HepG2 (cell line): Measurements from ENCODE around the gene NXT1. TPM values are rescaled to one million over a fixed set of nuclear protein-coding genes. Genes with fewer than 3 reads are reported as not detected.
A peak's percentile ranks its signal among the peaks of the same experiment; 100 is the strongest.

Experiments used
- ATAC-seq: fragments of 200-7000 bp; cut with Tn5 transposase; 3 replicates; pipeline ENCODE4 v1.9.1; 2020; ENCODE audit warnings: mild to moderate bottlenecking, moderate library complexity
- BruUV-seq: library from RNA; stranded (reverse); fragments of 400-500 nt; replicated peaks from 2 replicates; lab custom pipeline; 2021; lab: Mats Ljungman, UMichigan
- CTCF ChIA-PET: fragments of 300-600 bp; formaldehyde crosslinking; extraction: SDS; loops from one replicate; lab custom pipeline; 2021; ENCODE audit warnings: low total read pairs, inconsistent platforms, low intra/inter-chr PET ratio; lab: Yijun Ruan, JAX
- POLR2A ChIA-PET: fragments of 350-600 bp; sonication (Branson Sonifier 250); formaldehyde crosslinking; loops from one replicate; lab custom pipeline; 2020; ENCODE audit warnings: antibody characterized with exemption, inconsistent platforms; lab: Yijun Ruan, JAX
- DNase-seq: peaks from one replicate; pipeline ENCODE4 v3.0.0-alpha.2; 2015; ENCODE audit warnings: low spot score
- FAIRE-seq: peaks from 3 replicates; lab custom pipeline; 2011; peaks lifted over from hg19 to GRCh38; lab: Jason Lieb, UNC
- H2AFZ ChIP-seq: one replicate; pipeline ENCODE4 v1.6.1; 2011; ENCODE audit warnings: low read length, inconsistent platforms
- H3K27ac ChIP-seq: fragments of 300-600 bp; 3 replicates; pipeline ENCODE4 v1.8.0; 2011; ENCODE audit warnings: mixed run types, mild to moderate bottlenecking, mixed read lengths, low read length, inconsistent platforms; ENCODE audit not compliant: insufficient read depth; ENCODE audit errors: extremely low read length
- H3K27me3 ChIP-seq, 2 experiments: fragments of 200-600 bp in 1 of 2; 2 replicates in 1 of 2; 3 replicates in 1 of 2; pipeline versions ENCODE4 v1.6.0 to v1.8.0; 2011; ENCODE audit warnings: low read length in 2 of 2, mild to moderate bottlenecking in 2 of 2, moderate library complexity in 2 of 2, inconsistent platforms in 1 of 2; ENCODE audit not compliant: insufficient read depth in 2 of 2, control insufficient read depth in 1 of 2
- H3K36me3 ChIP-seq, 2 experiments: fragments of 200-600 bp in 1 of 2; replicated peaks in 1 of 2; 2 replicates in 1 of 2; 3 replicates in 1 of 2; pipeline versions ENCODE4 v1.5.1 to v1.8.0; 2011; ENCODE audit warnings: low read length in 2 of 2, inconsistent platforms in 1 of 2; ENCODE audit not compliant: insufficient read depth in 2 of 2, control insufficient read depth in 1 of 2
- H3K4me1 ChIP-seq: 2 replicates; pipeline ENCODE4 v1.5.1; 2012; ENCODE audit warnings: low read length, inconsistent platforms; ENCODE audit not compliant: insufficient read depth
- H3K4me2 ChIP-seq: 2 replicates; pipeline ENCODE4 v1.6.0; 2011; ENCODE audit warnings: low read depth, low read length, inconsistent platforms
- H3K4me3 ChIP-seq, 3 experiments: fragments of 200-600 bp in 1 of 3; sonication (generic), shearing (Covaris generic) in 1 of 3; replicated peaks in 1 of 3; 2 replicates each; pipeline ENCODE4 v1.5.1; 2011 to 2016; ENCODE audit warnings: low read length in 3 of 3, inconsistent platforms in 2 of 3, low read depth in 2 of 3, mild to moderate bottlenecking in 2 of 3, control low read depth in 1 of 3, mixed read lengths in 1 of 3; ENCODE audit not compliant: insufficient read depth in 1 of 3
- H3K79me2 ChIP-seq: one replicate; pipeline ENCODE4 v1.6.1; 2011; ENCODE audit warnings: low read length, inconsistent platforms; ENCODE audit not compliant: insufficient read depth
- H3K9ac ChIP-seq: 2 replicates; pipeline ENCODE4 v1.6.0; 2011; ENCODE audit warnings: mild to moderate bottlenecking, low read depth, low read length, inconsistent platforms; ENCODE audit not compliant: insufficient read depth
- H3K9me3 ChIP-seq: 2 replicates; pipeline ENCODE4 v1.5.1; 2012; ENCODE audit warnings: mild to moderate bottlenecking, low read length
- H4K20me1 ChIP-seq: 2 replicates; pipeline ENCODE4 v1.6.0; 2011; ENCODE audit warnings: inconsistent platforms, mild to moderate bottlenecking, low read length, moderate library complexity; ENCODE audit not compliant: insufficient read depth
- DNMT1 ChIP-seq: sonication (generic); formaldehyde crosslinking; IDR thresholded peaks from 2 replicates; pipeline ENCODE4 v1.5.1; 2020; ENCODE audit warnings: mild to moderate bottlenecking, missing genetic modification reagents
- HOXA3 ChIP-seq: sonication (generic); formaldehyde crosslinking; IDR thresholded peaks from 2 replicates; pipeline ENCODE4 v1.5.0; 2020; ENCODE audit warnings: missing genetic modification reagents
- HOXA9 ChIP-seq: sonication (generic); formaldehyde crosslinking; IDR thresholded peaks from 2 replicates; pipeline ENCODE4 v1.8.1; 2022; ENCODE audit warnings: missing genetic modification reagents, mild to moderate bottlenecking, moderate library complexity, borderline replicate concordance
- PAF1 ChIP-seq: IDR thresholded peaks from 2 replicates; pipeline ENCODE4 v1.6.1; 2016; ENCODE audit warnings: missing genetic modification reagents, missing compliant biosample characterization
- RXRA ChIP-seq: sonication (generic); formaldehyde crosslinking; IDR thresholded peaks from 2 replicates; pipeline ENCODE4 v1.5.1; 2020; ENCODE audit warnings: missing genetic modification reagents
- SP2 ChIP-seq: sonication (generic); formaldehyde crosslinking; IDR thresholded peaks from 2 replicates; pipeline ENCODE4 v1.5.1; 2020; ENCODE audit warnings: mild to moderate bottlenecking, missing genetic modification reagents
- ZBTB40 ChIP-seq, 2 experiments: fragments of 450-650 bp in 1 of 2; sonication (generic) in 1 of 2; formaldehyde crosslinking in 1 of 2; IDR thresholded peaks; 2 replicates each; pipeline versions ENCODE4 v1.6.1 to v1.8.0; 2016 to 2022; ENCODE audit warnings: antibody characterized with exemption in 1 of 2, mild to moderate bottlenecking in 1 of 2, missing genetic modification reagents in 1 of 2
- ZFP91 ChIP-seq: sonication (generic); formaldehyde crosslinking; IDR thresholded peaks from 2 replicates; pipeline ENCODE4 v1.9.0; 2022; ENCODE audit warnings: missing genetic modification reagents, mild to moderate bottlenecking, borderline replicate concordance
- ZNF264 ChIP-seq: sonication (generic); formaldehyde crosslinking; IDR thresholded peaks from 2 replicates; pipeline ENCODE4 v1.4.0; 2020; ENCODE audit warnings: missing genetic modification reagents
- ZNF737 ChIP-seq: sonication (generic); formaldehyde crosslinking; IDR thresholded peaks from 2 replicates; pipeline ENCODE4 v1.5.0; 2020; ENCODE audit warnings: missing genetic modification reagents, mild to moderate bottlenecking, borderline replicate concordance
- WGBS: methylation state at CpG from one replicate; pipeline ENCODE4 v1.1.6; 2017; ENCODE audit warnings: low lambda C conversion rate; 5-methylcytosine and 5-hydroxymethylcytosine counted together
- in situ Hi-C: cut with HindIII; loops from 2 replicates; pipeline ENCODE4 v1.10.0; 2017; ENCODE audit warnings: low pct_unique_long_range_greater_than_20kb; ENCODE audit not compliant: extremely low pct_ligation_motif_present
- intact Hi-C: fragments of 100-400 bp; cut with micrococcal nuclease; formaldehyde crosslinking; loops from one replicate; pipeline ENCODE4 v1.10.0; 2022; ENCODE audit not compliant: unreplicated experiment
- polyA plus RNA-seq, 8 experiments: library from polyadenylated mRNA; depleted of rRNA in 3 of 8; stranded (reverse) in 7 of 8; unstranded in 1 of 8; fragments of >200 nt; fragmentation: Illumina TruSeq in 4 of 8; extraction: Trizol in 4 of 8; gene quantifications; 2 replicates each; pipeline versions ENCODE4 v1.2.1 to v1.2.3, GENCODE V29; 2011 to 2016; ENCODE audit warnings: low read depth in 4 of 8, missing spikeins in 1 of 8, mixed read lengths in 1 of 8; ENCODE audit not compliant: insufficient read depth in 1 of 8
- total RNA-seq, 5 experiments: library from RNA; depleted of rRNA; stranded (reverse); fragments of >200 nt; fragmentation: Illumina TruSeq; extraction: Trizol; gene quantifications; 2 replicates each; pipeline ENCODE4 v1.2.3, GENCODE V29; 2016; ENCODE audit warnings: low read depth in 1 of 5

The NXT1 gene
- total and polyA plus RNA-seq, 2 of the 13 experiments (the other 11 are each of a cell fraction or from before 2014, with no cell fraction given), result 35.6 to 65.9 TPM

GRCh38 chr20:23363257-23363649 is 12.7 kb downstream of the NXT1 start (continued):
- TF ChIP-seq ZNF264 (CRISPR knock-in tag) (peak; percentile 6; the same call in 1 of the 2 replicates), ZNF737 (0 out of 2 replicates have a peak, but pooled peaks have one; percentile 9)

- Histone ChIP-seq H4K20me1 (peaks cover 14% of the 10 kb centered on the region; the same call in 1 of the 2 replicates), H2AFZ (no peak overlapping the region), H3K4me1 (peaks cover 56% of the 10 kb centered on the region), H3K4me3 (no peak overlapping the region), H3K9me3 (no peaks in the 10 kb centered on the region), H3K27me3 (no peaks in the 10 kb centered on the region; a peak in 1 of 5 replicates), H3K36me3 (peaks cover 27 to 41% of the 10 kb centered on the region in 2 experiments), H3K9ac (peak overlapping the region; percentile 7; the same call in 1 of the 2 replicates), H3K79me2 (peaks cover 60% of the 10 kb centered on the region), H3K4me2 (peak overlapping the region; percentile 26; the same call in 1 of the 2 replicates), H3K27ac (no peak overlapping the region)
- no peak for ATAC-seq
- WGBS, result 98% methylated on average over 65 of the region's 65 CpGs
- intact Hi-C loops (no loop called here), in situ Hi-C loops (no loop called here)
- POLR2A ChIA-PET, result no interaction called here
- BruUV-seq, result no TSS peak
- no peak for FAIRE-seq
- CTCF ChIA-PET, result no interaction called here
- DNase-seq, result no peak
- TF ChIP-seq ZBTB40 (IDR thresholded peaks at IDR 0.05), result no peak
- TF ChIP-seq ZBTB40 (CRISPR knock-in tag; IDR thresholded peaks at IDR 0.05), result 0 out of 2 replicates have a peak, but pooled peaks have one; percentile 40
- TF ChIP-seq DNMT1 (CRISPR knock-in tag), result 0 out of 2 replicates have a peak, but pooled peaks have one; percentile 48
- no peak for TF ChIP-seq SP2 (CRISPR knock-in tag)
- TF ChIP-seq ZFP91 (CRISPR knock-in tag), result peak; percentile 37; the same call in 1 of the 2 replicates
- no peak for TF ChIP-seq HOXA9 (CRISPR knock-in tag)
- peak; percentile 34; the same call in 1 of the 2 replicates for TF ChIP-seq HOXA3 (CRISPR knock-in tag)
- TF ChIP-seq PAF1 (CRISPR knock-in tag), result peak; percentile 68; the same call in 1 of the 2 replicates
- peak; percentile 38; the same call in 1 of the 2 replicates for TF ChIP-seq RXRA (CRISPR knock-in tag)
Measured at GRCh38 chr20:23365390-23366165, 15.0 kb downstream of the NXT1 start.
